Ovary (tissue), 9 donors: ENCODE measurements around the gene CHN1. TPM values are rescaled to one million over a fixed set of nuclear protein-coding genes. Genes with fewer than 3 reads are reported as not detected.

Source experiments
- DNase-seq, 5 donors: peaks; one replicate each; pipeline ENCODE4 v3.0.0-alpha.2; 2019 to 2020
- H3K27ac ChIP-seq, 2 donors: fragments of 200-600 bp; one replicate each; pipeline versions ENCODE4 v1.5.1 to v1.8.0; 2019 to 2022
- H3K27me3 ChIP-seq: fragments of 200-600 bp; one replicate; pipeline ENCODE4 v1.8.0; 2022
- H3K36me3 ChIP-seq: fragments of 200-600 bp; sonication (generic); one replicate; pipeline ENCODE4 v1.5.1; 2019
- H3K4me1 ChIP-seq: one replicate; pipeline ENCODE4 v1.8.1; 2013; ENCODE audit warnings: mild to moderate bottlenecking, moderate library complexity; ENCODE audit not compliant: insufficient read depth
- H3K4me3 ChIP-seq: fragments of 200-600 bp; sonication (generic); one replicate; pipeline ENCODE4 v1.5.1; 2017
- H3K9me3 ChIP-seq, 2 donors: fragments of 200-600 bp in 1 of 2; sonication (generic) in 1 of 2; one replicate each; pipeline versions ENCODE4 v1.5.1 to v1.8.1; 2013 to 2019; ENCODE audit warnings: mild to moderate bottlenecking in 1 of 2, moderate library complexity in 1 of 2
- CTCF ChIP-seq, 3 donors: fragments of 450-650 bp in 2 of 3; fragments of 200-600 bp in 1 of 3; IDR thresholded peaks; one replicate each; pipeline versions ENCODE4 v1.5.1 to v1.8.0; 2016 to 2022; ENCODE audit warnings: antibody characterized with exemption in 3 of 3, mild to moderate bottlenecking in 1 of 3
- EP300 ChIP-seq: sonication (generic); formaldehyde crosslinking; IDR thresholded peaks from one replicate; pipeline ENCODE4 v1.6.1; 2017; ENCODE audit warnings: antibody characterized with exemption
- POLR2A ChIP-seq: fragments of 450-650 bp; IDR thresholded peaks from one replicate; pipeline ENCODE4 v1.6.1; 2017; ENCODE audit warnings: antibody characterized with exemption, mild to moderate bottlenecking, moderate library complexity
- WGBS, 3 donors: extraction: QIAGEN DNeasy Blood & Tissue Kit in 1 of 3; methylation state at CpG; one replicate each; pipeline versions ENCODE4 v1.1.5 to v1.1.7; 2013 to 2017; 5-methylcytosine and 5-hydroxymethylcytosine counted together
- intact Hi-C, 4 donors: fragments of 100-400 bp; cut with DNase I; formaldehyde crosslinking; loops; one replicate each; pipeline versions ENCODE4 v1.11.0 to v1.15.1; 2022 to 2023
- polyA plus RNA-seq, 2 donors: library from polyadenylated mRNA; stranded (reverse); fragments of 200-250 nt in 1 of 2; fragments of 350-450 nt in 1 of 2; fragmentation: Illumina TruSeq in 1 of 2; extraction: RNeasy Lipid Tissue Mini Kit (QIAGEN cat#74804) in 1 of 2; gene quantifications; one replicate each; pipeline ENCODE4 v1.2.3, GENCODE V29; 2013 to 2014
- total RNA-seq, 7 donors: library from RNA; depleted of rRNA in 2 of 7; stranded (reverse); fragments of >200 nt in 2 of 7; fragmentation: NEBNext Ultra II Directional in 3 of 7; extraction: Animal tissue kit (Norgen Biotek cat#: 25700) in 3 of 7; gene quantifications; one replicate each; pipeline versions ENCODE4 v1.1.0 to v1.2.4, GENCODE V29; 2016 to 2023
- donor health status: DM: no; HTN: no; CAD: no; lungs with moderate emphysema.
- donor health status: DM: no; HTN: no; CAD: no.
- donor health status: Bipolar disorder and iron deficiency.
- donor health status: DM: yes; HTN: yes; CAD: no.
- donor health status: DM: no; HTN: no; CAD: no.
- donor health status: DM: yes; HTN: yes; CAD: no.

CHN1 gene
- total and polyA plus RNA-seq, 9 donors = 6.5 to 18.0 (median 9.4) TPM

GRCh38 chr2:174786066-174786725, 219.0 kb downstream of the CHN1 start:
- no peaks in the 10 kb centered on the region for H3K27me3 ChIP-seq
- 77 to 82% (median 80%) methylated on average over 8 of the region's 8 CpGs for WGBS, 3 donors
- DNase-seq = no peak
- no peaks in the 10 kb centered on the region for H3K36me3 ChIP-seq
- no peaks in the 10 kb centered on the region for H3K9me3 ChIP-seq
- H3K4me1 ChIP-seq = no peaks in the 10 kb centered on the region
- H3K4me3 ChIP-seq = no peak overlapping the region
- no peak overlapping the region for H3K27ac ChIP-seq
- intact Hi-C loops = no loop called here
- TF ChIP-seq POLR2A (no peak), CTCF (IDR thresholded peaks at IDR 0.05) (no peak), EP300 (no peak)

- TF ChIP-seq EP300 (no peak), POLR2A (no peak), CTCF (IDR thresholded peaks at IDR 0.05) (no peak)
- intact Hi-C loops = no loop called here
- H3K4me1 ChIP-seq = no peaks in the 10 kb centered on the region
- WGBS, 3 donors = 41 to 61% (median 50%) methylated on average over 3 of the region's 3 CpGs
- no peak for DNase-seq
- no peak overlapping the region for H3K4me3 ChIP-seq
- no peaks in the 10 kb centered on the region for H3K27me3 ChIP-seq
- H3K9me3 ChIP-seq = no peaks in the 10 kb centered on the region
- H3K36me3 ChIP-seq = no peaks in the 10 kb centered on the region
- H3K27ac ChIP-seq = no peak overlapping the region
Observed at GRCh38 chr2:174785481-174785880, 219.7 kb downstream of the CHN1 start.

GRCh38 chr2:174784909-174785308, 220.3 kb downstream of the CHN1 start:
- H3K4me1 ChIP-seq = no peaks in the 10 kb centered on the region
- no peak overlapping the region for H3K4me3 ChIP-seq
- DNase-seq = no peak
- H3K27me3 ChIP-seq = no peaks in the 10 kb centered on the region
- intact Hi-C loops = no loop called here
- WGBS, 3 donors = 86 to 89% (median 88%) methylated on average over 5 of the region's 5 CpGs
- H3K9me3 ChIP-seq = no peaks in the 10 kb centered on the region
- no peak overlapping the region for H3K27ac ChIP-seq
- TF ChIP-seq CTCF (IDR thresholded peaks at IDR 0.05) (no peak), EP300 (no peak), POLR2A (no peak)
- H3K36me3 ChIP-seq = no peaks in the 10 kb centered on the region

- no peak overlapping the region for H3K4me3 ChIP-seq
- TF ChIP-seq POLR2A = no peak
- TF ChIP-seq CTCF (IDR thresholded peaks at IDR 0.05) = no peak
- TF ChIP-seq EP300 = no peak
- no peak overlapping the region for H3K27ac ChIP-seq
- H3K9me3 ChIP-seq = no peaks in the 10 kb centered on the region
- DNase-seq = no peak
- H3K36me3 ChIP-seq = no peaks in the 10 kb centered on the region
- intact Hi-C loops = no loop called here
- no peaks in the 10 kb centered on the region for H3K4me1 ChIP-seq
- no peaks in the 10 kb centered on the region for H3K27me3 ChIP-seq
- WGBS, 3 donors = 91 to 96% (median 92%) methylated on average over 7 of the region's 7 CpGs
Observed at GRCh38 chr2:174784316-174784715, 220.9 kb downstream of the CHN1 start.
